Peyer's patch (tissue), 4 donors: ENCODE data around the gene ATRN. TPM values are rescaled to one million over a fixed set of nuclear protein-coding genes. Genes with fewer than 3 reads are reported as not detected.
A peak's percentile ranks its signal among the peaks of the same experiment; 100 is the strongest.

ENCODE experiments used
- DNase-seq, 3 donors: peaks; one replicate each; pipeline ENCODE4 v3.0.0-alpha.2; 2017 to 2019
- H3K27ac ChIP-seq, 4 donors: fragments of 200-600 bp; sonication (generic); one replicate each; pipeline ENCODE4 v1.5.1; 2016 to 2019
- H3K27me3 ChIP-seq, 2 donors: fragments of 200-600 bp; sonication (generic); one replicate each; pipeline ENCODE4 v1.5.1; 2019
- H3K36me3 ChIP-seq, 3 donors: fragments of 200-600 bp; sonication (generic); one replicate each; pipeline ENCODE4 v1.5.1; 2016 to 2019
- H3K4me1 ChIP-seq, 4 donors: fragments of 200-600 bp; sonication (generic); one replicate each; pipeline ENCODE4 v1.5.1; 2016 to 2019
- H3K4me3 ChIP-seq, 4 donors: fragments of 200-600 bp; sonication (generic); 1 replicate in 3 of 4; 2 replicates in 1 of 4; pipeline ENCODE4 v1.5.1; 2016 to 2019; ENCODE audit warnings: mild to moderate bottlenecking in 1 of 4
- H3K9me3 ChIP-seq, 4 donors: fragments of 200-600 bp; sonication (generic); one replicate each; pipeline ENCODE4 v1.5.1; 2016 to 2019; ENCODE audit warnings: mild to moderate bottlenecking in 1 of 4
- POLR2A ChIP-seq, 2 donors: fragments of 450-650 bp; IDR thresholded peaks; one replicate each; pipeline ENCODE4 v1.5.1; 2017; ENCODE audit warnings: antibody characterized with exemption in 2 of 2, mild to moderate bottlenecking in 2 of 2, moderate library complexity in 2 of 2
- total RNA-seq, 4 donors: library from RNA; depleted of rRNA; stranded (reverse); fragments of >200 nt; gene quantifications; one replicate each; pipeline ENCODE4 v1.1.0, GENCODE V29; 2016
- TF ChIP-seq, protein P1 (sequence below), 6 experiments: fragments of 450-650 bp in 4 of 6; fragments of 200-600 bp in 2 of 6; sonication (generic) in 1 of 6; IDR thresholded peaks; one replicate each; pipeline ENCODE4 v1.5.1; 2017 to 2019; ENCODE audit warnings: antibody characterized with exemption in 6 of 6, mild to moderate bottlenecking in 3 of 6, moderate library complexity in 1 of 6

Gene ATRN
- total RNA-seq, 4 donors from 2014 or later, result 14.9 to 99.5 (median 54.9) TPM

DNA sequence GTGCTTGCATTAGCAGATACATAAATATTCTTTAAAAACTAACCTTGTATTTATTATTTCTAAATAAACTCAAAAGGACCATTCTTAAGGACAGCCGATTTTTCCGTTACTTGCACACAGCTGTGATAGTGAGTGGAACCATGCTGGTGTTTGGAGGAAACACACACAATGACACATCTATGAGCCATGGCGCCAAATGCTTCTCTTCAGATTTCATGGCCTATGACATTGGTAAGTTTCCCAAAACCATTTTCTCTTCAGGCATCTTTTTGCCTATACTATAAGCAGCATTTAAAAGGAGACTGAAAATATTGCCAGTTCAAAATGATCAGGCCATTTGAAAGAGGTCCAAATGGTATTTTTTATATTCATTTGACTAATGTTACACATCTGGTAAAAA, 92.3 kb downstream of the ATRN start:
- TF ChIP-seq, protein P1, sequence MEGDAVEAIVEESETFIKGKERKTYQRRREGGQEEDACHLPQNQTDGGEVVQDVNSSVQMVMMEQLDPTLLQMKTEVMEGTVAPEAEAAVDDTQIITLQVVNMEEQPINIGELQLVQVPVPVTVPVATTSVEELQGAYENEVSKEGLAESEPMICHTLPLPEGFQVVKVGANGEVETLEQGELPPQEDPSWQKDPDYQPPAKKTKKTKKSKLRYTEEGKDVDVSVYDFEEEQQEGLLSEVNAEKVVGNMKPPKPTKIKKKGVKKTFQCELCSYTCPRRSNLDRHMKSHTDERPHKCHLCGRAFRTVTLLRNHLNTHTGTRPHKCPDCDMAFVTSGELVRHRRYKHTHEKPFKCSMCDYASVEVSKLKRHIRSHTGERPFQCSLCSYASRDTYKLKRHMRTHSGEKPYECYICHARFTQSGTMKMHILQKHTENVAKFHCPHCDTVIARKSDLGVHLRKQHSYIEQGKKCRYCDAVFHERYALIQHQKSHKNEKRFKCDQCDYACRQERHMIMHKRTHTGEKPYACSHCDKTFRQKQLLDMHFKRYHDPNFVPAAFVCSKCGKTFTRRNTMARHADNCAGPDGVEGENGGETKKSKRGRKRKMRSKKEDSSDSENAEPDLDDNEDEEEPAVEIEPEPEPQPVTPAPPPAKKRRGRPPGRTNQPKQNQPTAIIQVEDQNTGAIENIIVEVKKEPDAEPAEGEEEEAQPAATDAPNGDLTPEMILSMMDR (IDR thresholded peaks at IDR 0.05), result no peak
- no peak for TF ChIP-seq POLR2A (IDR thresholded peaks at IDR 0.05)
- H3K4me1 ChIP-seq, result no peaks in the 10 kb centered on the region
- H3K27ac ChIP-seq, result no peak overlapping the region
- peaks cover 0 to 49% (median 0%) of the 10 kb centered on the region in 3 donors for H3K36me3 ChIP-seq
- no peaks in the 10 kb centered on the region for H3K9me3 ChIP-seq
- H3K27me3 ChIP-seq, result no peaks in the 10 kb centered on the region
- DNase-seq, result no peak
- H3K4me3 ChIP-seq, result no peak overlapping the region

DNA sequence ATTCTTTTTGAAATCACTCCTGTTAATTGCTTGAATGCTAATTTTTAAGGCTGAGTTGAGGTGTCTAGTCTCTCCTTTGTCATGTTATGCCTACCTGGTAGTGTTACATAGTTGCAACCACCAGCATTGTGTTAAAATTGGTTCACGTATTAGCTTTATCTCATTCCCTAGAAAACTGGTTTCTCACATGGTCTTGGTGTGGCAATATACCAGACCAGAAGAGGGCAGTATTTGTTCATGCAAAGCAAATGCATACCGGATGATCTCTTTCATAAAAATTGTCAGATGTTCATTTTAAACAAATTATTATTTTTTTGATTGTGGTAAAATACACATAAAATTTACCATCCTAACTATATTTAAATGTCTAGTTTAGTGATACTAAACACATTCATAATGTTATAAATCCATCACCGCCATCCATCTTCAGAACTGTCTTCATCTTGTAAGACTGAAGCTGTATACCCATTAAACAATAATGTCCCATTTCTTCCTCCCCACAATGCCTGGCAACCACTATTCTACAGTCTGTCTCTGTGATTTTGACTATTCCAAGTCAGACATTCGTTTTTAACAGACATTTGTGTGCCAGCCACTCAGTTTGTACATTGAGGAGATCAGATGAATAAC, 92.8 kb downstream of the ATRN start:
- DNase-seq, result peak in 1 of 3 donors; percentile 48
- no peak overlapping the region for H3K27ac ChIP-seq
- H3K36me3 ChIP-seq, result peaks cover 0 to 50% (median 0%) of the 10 kb centered on the region in 3 donors
- no peaks in the 10 kb centered on the region for H3K4me1 ChIP-seq
- TF ChIP-seq, protein P1 (IDR thresholded peaks at IDR 0.05), result peak in 5 of 6 experiments; percentile 32 to 65 (median 60)
- no peak for TF ChIP-seq POLR2A (IDR thresholded peaks at IDR 0.05)
- H3K9me3 ChIP-seq, result no peaks in the 10 kb centered on the region
- no peak overlapping the region for H3K4me3 ChIP-seq
- H3K27me3 ChIP-seq, result no peaks in the 10 kb centered on the region

DNA sequence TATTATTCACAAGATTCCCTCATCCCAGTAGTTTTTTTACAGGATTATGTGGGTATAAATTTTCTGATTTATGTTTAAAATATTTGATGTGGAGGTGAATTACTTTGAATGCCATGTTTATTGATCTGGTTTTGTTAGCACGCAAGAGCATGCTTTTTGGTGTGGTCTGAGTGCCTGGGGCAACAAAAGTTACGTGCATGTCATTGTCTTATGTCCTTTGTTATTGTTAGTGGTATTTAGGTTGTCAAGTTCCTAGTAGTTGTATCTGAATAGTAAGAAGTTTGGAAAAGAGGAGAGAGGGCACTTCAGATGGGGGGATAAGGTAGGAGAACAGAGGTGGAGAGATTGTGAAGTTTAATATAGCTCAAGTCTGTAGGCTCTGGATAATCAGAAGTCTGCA, 95.0 kb downstream of the ATRN start:
- no peaks in the 10 kb centered on the region for H3K9me3 ChIP-seq

DNA sequence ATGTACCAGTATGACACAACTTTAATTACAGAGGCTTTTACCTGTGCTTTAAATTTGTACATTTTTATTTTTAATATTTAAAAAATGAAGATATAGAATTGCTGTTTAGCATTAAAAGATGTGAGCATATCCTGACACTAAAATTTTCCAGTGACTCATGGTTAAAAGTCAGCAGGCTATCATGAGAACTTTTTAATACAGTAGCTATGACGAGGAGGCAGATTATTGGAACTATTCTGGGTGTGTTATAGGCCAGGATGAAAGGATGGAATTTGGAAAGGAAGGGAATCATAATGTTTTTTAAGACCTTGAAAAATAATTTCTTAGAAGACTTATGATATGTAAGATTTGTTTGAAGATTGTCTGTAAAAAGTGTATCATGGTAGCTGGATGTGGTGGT, 101.3 kb downstream of the ATRN start:
- H3K36me3 ChIP-seq, result peaks cover 0 to 48% (median 0%) of the 10 kb centered on the region in 3 donors
- H3K4me1 ChIP-seq, result no peaks in the 10 kb centered on the region
- TF ChIP-seq, protein P1 (IDR thresholded peaks at IDR 0.05), result no peak
- no peak for TF ChIP-seq POLR2A (IDR thresholded peaks at IDR 0.05)
- DNase-seq, result no peak
- no peaks in the 10 kb centered on the region for H3K9me3 ChIP-seq
- H3K4me3 ChIP-seq, result no peak overlapping the region
- H3K27me3 ChIP-seq, result no peaks in the 10 kb centered on the region
- no peak overlapping the region for H3K27ac ChIP-seq

More for the DNA sequence above, 95.0 kb downstream of the ATRN start:
- Histone ChIP-seq H3K4me3 (no peak overlapping the region), H3K27me3 (no peaks in the 10 kb centered on the region), H3K27ac (no peak overlapping the region), H3K36me3 (peaks cover 0 to 49% (median 0%) of the 10 kb centered on the region in 3 donors), H3K4me1 (no peaks in the 10 kb centered on the region)
- TF ChIP-seq, protein P1 (IDR thresholded peaks at IDR 0.05), result no peak
- TF ChIP-seq POLR2A (IDR thresholded peaks at IDR 0.05), result no peak
- DNase-seq, result no peak

DNA sequence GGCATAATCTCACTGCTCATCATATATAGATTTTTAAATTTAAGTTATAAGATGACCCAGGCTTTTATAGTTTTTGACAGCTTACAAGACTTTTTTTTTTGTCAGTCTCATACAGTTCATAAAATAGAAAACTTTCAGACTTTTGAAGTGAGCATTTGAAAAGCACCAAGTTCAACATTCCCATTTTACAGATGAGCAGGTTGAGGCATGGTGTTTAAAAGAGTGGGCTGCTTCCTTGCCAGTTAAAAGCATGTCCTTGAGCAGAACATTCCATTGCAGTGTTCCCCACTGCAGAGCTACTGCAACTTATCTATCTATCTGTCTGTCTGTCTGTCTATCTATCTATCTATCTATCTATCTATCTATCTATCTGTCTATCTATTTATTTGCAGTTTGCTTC, 105.5 kb downstream of the ATRN start:
- Histone ChIP-seq H3K27me3 (no peaks in the 10 kb centered on the region), H3K36me3 (peaks cover 0 to 74% (median 0%) of the 10 kb centered on the region in 3 donors)
- no peak for DNase-seq

More for the DNA sequence above, 105.5 kb downstream of the ATRN start:
- Histone ChIP-seq H3K27ac (no peak overlapping the region), H3K4me3 (no peak overlapping the region), H3K4me1 (no peaks in the 10 kb centered on the region), H3K9me3 (no peaks in the 10 kb centered on the region)
- TF ChIP-seq, protein P1 (IDR thresholded peaks at IDR 0.05), result no peak
- TF ChIP-seq POLR2A (IDR thresholded peaks at IDR 0.05), result no peak
